ENCODE measurements around the gene TGM2.

Gene TGM2

DNA sequence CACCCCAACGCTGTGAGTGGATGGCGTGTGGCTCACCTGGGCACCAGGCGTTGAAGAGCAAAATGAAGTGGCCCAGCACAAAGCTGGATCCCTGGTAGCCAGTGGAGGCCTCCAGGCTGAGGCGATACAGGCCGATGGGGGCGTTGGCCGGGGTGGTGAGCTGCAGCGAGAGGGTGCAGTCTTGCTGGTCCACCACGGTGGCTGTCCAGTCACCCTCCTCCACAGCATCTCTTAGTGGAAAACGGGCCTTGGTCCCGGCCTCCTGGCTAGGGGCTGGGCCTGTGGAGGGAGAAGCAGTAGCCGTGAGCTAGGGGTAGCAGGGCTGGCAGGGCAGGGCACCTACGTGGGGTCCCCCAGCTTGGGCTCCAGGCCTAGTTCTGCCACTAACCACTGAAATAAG lies 9.3 kb downstream of the TGM2 start:
- no peaks in the 10 kb centered on the region for H3K79me2 ChIP-seq (ENCODE audit: low read length)
- no peak overlapping the region for H2AFZ ChIP-seq (ENCODE audit: low read depth, low read length)
- no peak overlapping the region for H3K9ac ChIP-seq (ENCODE audit: low read length)
- H3K4me1 ChIP-seq (ENCODE audit: low read length) = peaks cover 44% of the 10 kb centered on the region
- H3K27ac ChIP-seq (ENCODE audit: low read length) = no peak overlapping the region
- no peak overlapping the region for H3K4me3 ChIP-seq (ENCODE audit: low read length)
- H3K4me2 ChIP-seq (ENCODE audit: low read length) = no peak overlapping the region
- peaks cover 68% of the 10 kb centered on the region for H3K36me3 ChIP-seq (replicated peaks; ENCODE audit: low read depth, low read length)
- H3K27me3 ChIP-seq (ENCODE audit: low read depth, low read length) = no peaks in the 10 kb centered on the region
- H3K9me3 ChIP-seq (ENCODE audit: insufficient read depth, low read length) = no peaks in the 10 kb centered on the region
- TF ChIP-seq EZH2phosphoT487 (IDR thresholded peaks at IDR 0.05; ENCODE audit: low read depth) = no peak
- no peaks in the 10 kb centered on the region for H4K20me1 ChIP-seq (ENCODE audit: insufficient read depth, low read length)

DNA sequence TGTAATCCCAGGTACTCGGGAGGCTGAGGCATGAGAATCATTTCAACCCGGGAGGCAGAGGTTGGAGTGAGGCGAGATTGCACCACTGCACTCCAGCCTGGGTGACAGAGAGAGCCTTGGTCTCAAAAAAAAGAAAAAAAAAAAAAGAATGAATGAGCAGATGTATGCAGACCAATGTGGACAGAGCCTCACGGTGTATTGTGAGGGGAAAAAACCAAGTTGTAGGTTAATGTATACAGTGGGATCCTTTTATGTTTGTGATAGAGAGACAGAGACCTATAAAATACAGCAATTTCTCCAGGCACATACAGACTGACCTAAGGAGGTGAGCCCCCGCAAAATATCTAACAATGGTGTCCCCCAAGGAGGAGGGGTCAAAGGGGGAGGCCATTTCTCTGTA lies 11.7 kb downstream of the TGM2 start:
- peaks cover 69% of the 10 kb centered on the region for H3K36me3 ChIP-seq (replicated peaks; ENCODE audit: low read depth, low read length)
- TF ChIP-seq EZH2phosphoT487 (IDR thresholded peaks at IDR 0.05; ENCODE audit: low read depth) = no peak
- TF ChIP-seq, protein P1, sequence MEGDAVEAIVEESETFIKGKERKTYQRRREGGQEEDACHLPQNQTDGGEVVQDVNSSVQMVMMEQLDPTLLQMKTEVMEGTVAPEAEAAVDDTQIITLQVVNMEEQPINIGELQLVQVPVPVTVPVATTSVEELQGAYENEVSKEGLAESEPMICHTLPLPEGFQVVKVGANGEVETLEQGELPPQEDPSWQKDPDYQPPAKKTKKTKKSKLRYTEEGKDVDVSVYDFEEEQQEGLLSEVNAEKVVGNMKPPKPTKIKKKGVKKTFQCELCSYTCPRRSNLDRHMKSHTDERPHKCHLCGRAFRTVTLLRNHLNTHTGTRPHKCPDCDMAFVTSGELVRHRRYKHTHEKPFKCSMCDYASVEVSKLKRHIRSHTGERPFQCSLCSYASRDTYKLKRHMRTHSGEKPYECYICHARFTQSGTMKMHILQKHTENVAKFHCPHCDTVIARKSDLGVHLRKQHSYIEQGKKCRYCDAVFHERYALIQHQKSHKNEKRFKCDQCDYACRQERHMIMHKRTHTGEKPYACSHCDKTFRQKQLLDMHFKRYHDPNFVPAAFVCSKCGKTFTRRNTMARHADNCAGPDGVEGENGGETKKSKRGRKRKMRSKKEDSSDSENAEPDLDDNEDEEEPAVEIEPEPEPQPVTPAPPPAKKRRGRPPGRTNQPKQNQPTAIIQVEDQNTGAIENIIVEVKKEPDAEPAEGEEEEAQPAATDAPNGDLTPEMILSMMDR (IDR thresholded peaks at IDR 0.05; ENCODE audit: low read depth, low read length) = no peak
- no peak overlapping the region for H3K4me3 ChIP-seq (ENCODE audit: low read length)
- no peaks in the 10 kb centered on the region for H4K20me1 ChIP-seq (ENCODE audit: insufficient read depth, low read length)
- no peak overlapping the region for H3K4me2 ChIP-seq (ENCODE audit: low read length)
- H3K27ac ChIP-seq (ENCODE audit: low read length) = no peak overlapping the region
- H2AFZ ChIP-seq (ENCODE audit: low read depth, low read length) = no peak overlapping the region
- peaks cover 44% of the 10 kb centered on the region for H3K4me1 ChIP-seq (ENCODE audit: low read length)
- no peak overlapping the region for H3K9ac ChIP-seq (ENCODE audit: low read length)
- H3K9me3 ChIP-seq (ENCODE audit: insufficient read depth, low read length) = no peaks in the 10 kb centered on the region
- no peaks in the 10 kb centered on the region for H3K79me2 ChIP-seq (ENCODE audit: low read length)
- no peaks in the 10 kb centered on the region for H3K27me3 ChIP-seq (ENCODE audit: low read depth, low read length)

GRCh38 chr20:38152621-38153221 lies 12.3 kb downstream of the TGM2 start:
- H3K4me1 ChIP-seq (ENCODE audit: low read length) = peaks cover 44% of the 10 kb centered on the region
- H3K4me2 ChIP-seq (ENCODE audit: low read length) = peak overlapping the region; percentile 10
- H4K20me1 ChIP-seq (ENCODE audit: insufficient read depth, low read length) = no peaks in the 10 kb centered on the region
- H3K4me3 ChIP-seq (ENCODE audit: low read length) = peak overlapping the region; percentile 1; the same call in 1 of the 2 replicates
- no peaks in the 10 kb centered on the region for H3K79me2 ChIP-seq (ENCODE audit: low read length)
- no peaks in the 10 kb centered on the region for H3K27me3 ChIP-seq (ENCODE audit: low read depth, low read length)
- H3K9ac ChIP-seq (ENCODE audit: low read length) = no peak overlapping the region; the same call in 1 of the 2 replicates
- H3K36me3 ChIP-seq (replicated peaks; ENCODE audit: low read depth, low read length) = peaks cover 67% of the 10 kb centered on the region
- H3K27ac ChIP-seq (ENCODE audit: low read length) = no peak overlapping the region
- H3K9me3 ChIP-seq (ENCODE audit: insufficient read depth, low read length) = no peaks in the 10 kb centered on the region
- TF ChIP-seq EZH2phosphoT487 (IDR thresholded peaks at IDR 0.05; ENCODE audit: low read depth) = no peak
- TF ChIP-seq, protein P1 (IDR thresholded peaks at IDR 0.05; ENCODE audit: low read depth, low read length) = no peak
- no peak overlapping the region for H2AFZ ChIP-seq (ENCODE audit: low read depth, low read length)

DNA sequence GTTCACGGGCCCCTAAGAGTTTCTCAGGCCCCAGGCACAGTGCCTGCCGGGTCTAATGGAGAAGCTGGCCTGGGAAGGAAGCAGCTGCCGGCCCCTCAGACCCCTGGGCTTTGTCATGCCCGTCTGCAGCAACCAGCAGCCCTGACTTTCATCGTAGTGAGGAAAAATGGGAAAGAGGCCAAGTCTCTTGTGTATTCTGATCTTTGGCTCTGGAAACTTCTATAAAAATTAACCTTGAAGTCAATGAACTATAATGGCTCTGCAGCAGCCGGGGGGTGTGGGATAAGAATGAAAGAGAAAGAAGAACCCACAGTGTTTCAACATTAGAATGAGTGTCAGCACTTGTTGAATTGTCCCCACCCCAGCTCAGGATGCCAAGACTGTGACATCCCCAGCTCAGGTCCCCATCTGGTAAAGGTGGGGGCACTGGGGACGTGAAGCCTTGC lies 12.9 kb downstream of the TGM2 start:
- Histone ChIP-seq H3K4me1 (ENCODE audit: low read length) (peaks cover 44% of the 10 kb centered on the region), H3K36me3 (replicated peaks; ENCODE audit: low read depth, low read length) (peaks cover 66% of the 10 kb centered on the region), H3K9ac (ENCODE audit: low read length) (peak overlapping the region; percentile 0; the same call in 1 of the 2 replicates), H3K4me3 (ENCODE audit: low read length) (no peak overlapping the region; the same call in 1 of the 2 replicates), H4K20me1 (ENCODE audit: insufficient read depth, low read length) (no peaks in the 10 kb centered on the region), H2AFZ (ENCODE audit: low read depth, low read length) (no peak overlapping the region), H3K4me2 (ENCODE audit: low read length) (peak overlapping the region; percentile 10), H3K79me2 (ENCODE audit: low read length) (no peaks in the 10 kb centered on the region), H3K27ac (ENCODE audit: low read length) (no peak overlapping the region), H3K27me3 (ENCODE audit: low read depth, low read length) (no peaks in the 10 kb centered on the region), H3K9me3 (ENCODE audit: insufficient read depth, low read length) (no peaks in the 10 kb centered on the region)
- TF ChIP-seq, protein P1 (IDR thresholded peaks at IDR 0.05; ENCODE audit: low read depth, low read length) = no peak
- TF ChIP-seq EZH2phosphoT487 (IDR thresholded peaks at IDR 0.05; ENCODE audit: low read depth) = no peak
